ENCODE measurements around the gene FKBP4.
"Not testable (repeated sequence)": the region's sequence is repeated elsewhere in the genome, so short reads cannot be mapped to it uniquely, and the experiment has no call there.

FKBP4 gene, protein sequence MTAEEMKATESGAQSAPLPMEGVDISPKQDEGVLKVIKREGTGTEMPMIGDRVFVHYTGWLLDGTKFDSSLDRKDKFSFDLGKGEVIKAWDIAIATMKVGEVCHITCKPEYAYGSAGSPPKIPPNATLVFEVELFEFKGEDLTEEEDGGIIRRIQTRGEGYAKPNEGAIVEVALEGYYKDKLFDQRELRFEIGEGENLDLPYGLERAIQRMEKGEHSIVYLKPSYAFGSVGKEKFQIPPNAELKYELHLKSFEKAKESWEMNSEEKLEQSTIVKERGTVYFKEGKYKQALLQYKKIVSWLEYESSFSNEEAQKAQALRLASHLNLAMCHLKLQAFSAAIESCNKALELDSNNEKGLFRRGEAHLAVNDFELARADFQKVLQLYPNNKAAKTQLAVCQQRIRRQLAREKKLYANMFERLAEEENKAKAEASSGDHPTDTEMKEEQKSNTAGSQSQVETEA

GRCh38 chr12:2794736-2795289 is at the start of gene FKBP4:
FKBP4 (plus strand) TSS chr12:2794970; CDS start chr12:2795140, 170 bp downstream.
- peak; percentile 95 for DNase-seq

DNA sequence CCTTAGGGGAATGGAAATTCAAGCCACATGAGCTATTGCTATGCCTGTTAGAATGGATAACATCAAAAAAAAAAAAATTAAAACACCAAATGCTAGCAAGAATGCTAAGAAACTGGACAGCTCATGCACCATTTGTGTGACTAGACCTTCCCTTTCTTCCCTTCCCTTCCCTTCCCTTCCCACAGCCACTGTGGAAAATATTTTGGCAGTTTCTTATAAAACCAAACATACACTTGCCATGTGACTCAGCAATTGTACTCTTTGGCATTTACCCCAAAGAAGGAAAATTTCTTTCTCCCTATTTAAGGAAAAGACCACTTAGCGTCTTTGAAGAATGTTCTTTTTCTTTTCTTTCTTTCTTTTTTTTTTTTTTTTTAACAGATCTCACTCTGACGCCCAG is 49.1 kb upstream of the FKBP4 start:
- DNase-seq: no peak

- no peak for DNase-seq
Measured at GRCh38 chr12:2749580-2749979, 45.2 kb upstream of the FKBP4 start.

DNA sequence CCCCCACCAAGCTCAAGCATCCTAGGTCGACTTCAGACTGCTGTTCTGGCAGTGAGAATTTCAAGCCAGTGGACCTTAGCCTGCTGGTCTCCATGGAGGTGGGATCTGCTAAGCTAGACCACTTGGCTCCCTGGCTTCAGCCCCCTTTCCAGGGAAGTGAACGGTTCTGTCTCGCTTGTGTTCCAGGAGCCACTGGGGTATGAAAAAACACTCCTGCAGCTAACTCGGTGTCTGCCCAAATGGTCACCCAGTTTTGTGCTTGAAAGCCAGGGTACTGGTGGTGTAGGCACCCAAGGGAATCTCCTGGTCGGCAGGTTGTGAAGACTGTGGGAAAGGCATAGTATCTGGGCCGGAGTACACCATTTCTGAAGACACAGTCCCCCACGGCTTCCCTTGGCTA is 44.6 kb upstream of the FKBP4 start:
- no peak for DNase-seq

GRCh38 chr12:2751230-2751629 is 43.5 kb upstream of the FKBP4 start:
- DNase-seq: no peak

GRCh38 chr12:2751686-2752085 is 43.1 kb upstream of the FKBP4 start:
- peak; percentile 51 for DNase-seq

DNA sequence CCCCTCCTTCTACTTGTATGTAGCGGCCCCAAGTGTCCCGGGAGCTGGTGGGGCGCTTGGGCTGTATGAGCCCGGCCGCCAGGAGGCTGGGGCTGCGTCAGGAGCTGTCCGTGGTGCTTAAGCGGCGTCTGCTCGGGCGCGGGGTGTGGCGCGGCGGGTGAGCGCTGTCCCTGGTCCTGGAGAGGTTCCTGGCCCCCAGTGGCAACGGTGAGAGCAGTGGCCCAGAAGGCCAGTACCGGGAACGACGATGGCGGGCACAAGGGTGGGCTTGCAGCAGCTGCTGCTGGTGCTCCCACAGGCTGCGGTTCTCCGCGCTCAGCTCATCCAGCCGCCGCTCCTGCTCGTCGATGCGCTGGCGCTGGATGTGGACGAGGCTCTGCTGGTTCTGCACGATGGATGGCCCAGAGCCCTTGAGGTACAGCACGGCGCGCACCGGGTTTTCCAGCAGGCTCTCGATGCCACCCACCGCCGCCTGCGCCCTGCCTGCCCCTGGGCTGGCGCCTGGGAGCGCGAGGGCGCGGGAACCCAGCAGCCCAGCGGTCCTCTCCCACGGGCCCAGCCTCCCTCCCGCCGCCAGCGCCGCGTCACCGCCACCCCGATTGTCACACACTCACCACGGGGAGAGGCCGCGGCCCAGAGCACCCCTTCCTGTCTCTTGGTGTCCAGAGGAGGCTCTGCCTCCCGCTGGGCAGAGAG is 41.9 kb upstream of the FKBP4 start:
- no peak for DNase-seq

- no peak for DNase-seq
Measured at GRCh38 chr12:2753536-2753935, 41.2 kb upstream of the FKBP4 start.

DNA sequence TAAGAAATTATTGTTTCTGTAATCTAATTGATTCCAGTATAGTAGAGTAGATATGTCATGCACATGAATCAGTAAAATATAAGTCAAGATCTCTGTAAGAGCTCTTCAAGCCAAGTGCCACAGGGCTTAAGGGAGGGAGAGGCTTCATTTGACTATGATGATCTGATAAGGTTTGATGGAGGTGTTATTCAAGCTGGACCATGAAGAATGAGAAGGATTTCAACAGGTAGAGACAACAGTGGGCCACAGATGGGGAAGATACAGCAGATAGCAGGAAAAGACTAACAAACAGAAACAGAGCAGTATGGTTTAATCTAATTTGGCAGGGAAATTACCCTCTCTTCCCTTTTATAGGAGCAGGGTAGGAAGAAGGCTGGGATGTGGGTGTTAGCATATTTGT is 40.6 kb upstream of the FKBP4 start:
- DNase-seq: no peak

- DNase-seq: no peak
Measured at GRCh38 chr12:2756756-2757155, 38.0 kb upstream of the FKBP4 start.

DNA sequence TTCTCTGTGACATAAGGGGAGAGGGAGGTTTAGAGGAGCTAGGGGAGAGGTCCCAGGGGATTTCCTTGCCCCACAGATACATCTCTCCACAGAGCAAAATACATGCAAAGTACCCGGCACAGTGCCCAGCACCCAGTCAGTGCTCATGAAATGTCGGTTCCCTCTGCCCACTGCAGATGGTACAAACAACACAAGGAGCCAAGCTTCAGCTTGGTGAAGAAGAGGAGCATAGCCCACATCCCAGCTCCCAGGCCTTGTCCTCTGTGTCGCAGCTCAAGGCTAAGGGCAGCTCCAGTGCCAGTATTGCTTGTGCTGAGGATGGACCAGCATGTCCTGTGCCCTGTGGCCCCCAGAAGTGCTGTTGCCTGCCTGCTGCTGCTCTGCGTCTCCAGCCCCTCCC is 35.0 kb upstream of the FKBP4 start:
- DNase-seq: no peak

GRCh38 chr12:2764398-2764797 is 30.4 kb upstream of the FKBP4 start:
- DNase-seq: no peak

- no peak for DNase-seq
Measured at GRCh38 chr12:2765052-2765451, 29.7 kb upstream of the FKBP4 start.

GRCh38 chr12:2765608-2766007 is 29.2 kb upstream of the FKBP4 start:
- no peak for DNase-seq

DNA sequence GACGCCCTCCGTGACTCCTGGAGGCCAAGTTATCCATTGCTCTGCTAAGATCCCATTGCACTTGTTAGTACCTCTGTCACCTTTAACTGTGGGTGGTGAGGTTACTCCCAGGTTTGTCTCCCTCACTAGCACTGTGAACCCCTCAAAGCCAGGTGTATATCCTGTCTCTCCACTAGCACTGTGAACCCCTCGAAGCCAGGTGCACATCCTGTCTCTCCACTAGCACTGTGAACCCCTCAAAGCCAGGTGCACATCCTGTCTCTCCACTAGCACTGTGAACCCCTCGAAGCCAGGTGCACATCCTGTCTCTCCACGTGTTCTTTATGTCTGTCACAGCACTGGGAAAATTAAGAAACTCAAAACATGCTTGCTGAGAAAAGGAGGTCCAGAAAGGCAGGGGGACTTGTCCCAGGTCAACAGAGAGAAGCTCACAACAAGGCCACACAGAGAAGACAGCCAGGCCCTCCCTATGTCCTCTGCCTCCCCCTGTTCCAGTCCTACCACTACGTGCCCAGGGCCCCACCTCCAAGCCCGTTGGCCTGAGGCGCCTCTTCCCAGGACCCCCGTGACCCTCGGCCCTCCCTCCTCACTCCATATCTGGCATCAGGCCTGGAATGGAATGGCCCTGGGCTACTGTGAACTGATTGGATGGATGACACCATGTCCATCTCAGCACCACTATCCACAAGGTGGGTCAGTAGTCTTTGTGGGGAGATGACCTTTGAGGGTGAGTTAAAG is 26.4 kb upstream of the FKBP4 start:
- no peak for DNase-seq

DNA sequence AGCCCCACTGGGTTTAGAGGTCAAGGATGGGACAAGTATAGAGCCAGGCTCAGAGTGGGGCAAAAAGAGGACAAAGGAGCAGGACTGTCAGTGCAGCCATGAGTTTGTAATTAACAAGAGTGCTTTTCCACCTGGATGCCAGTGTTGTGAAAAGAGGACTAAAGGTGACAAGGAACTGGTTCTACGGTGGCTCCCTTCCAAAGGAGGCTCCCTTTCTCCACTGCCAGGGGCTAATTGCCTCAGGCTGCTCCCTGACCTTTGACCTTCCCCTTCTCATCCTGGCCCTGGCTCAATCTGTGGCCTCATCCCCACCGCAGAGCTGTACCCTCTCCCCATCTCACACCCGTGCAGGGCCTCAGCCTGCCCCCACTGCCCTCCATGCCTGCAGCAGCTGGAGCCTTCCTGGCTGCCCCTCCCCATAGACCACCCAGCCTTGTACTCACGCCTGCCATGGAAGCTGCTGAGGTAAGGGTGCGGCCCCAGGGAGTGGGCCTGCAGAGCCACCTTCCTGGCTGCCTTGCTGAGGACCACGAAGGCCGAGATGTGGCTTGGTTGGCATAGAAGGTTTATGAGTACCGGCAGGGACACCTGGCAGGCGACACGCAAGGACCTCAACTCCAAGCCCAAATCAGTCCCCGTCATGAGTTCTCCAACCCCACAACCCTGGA is 24.8 kb upstream of the FKBP4 start:
- DNase-seq: no peak

DNA sequence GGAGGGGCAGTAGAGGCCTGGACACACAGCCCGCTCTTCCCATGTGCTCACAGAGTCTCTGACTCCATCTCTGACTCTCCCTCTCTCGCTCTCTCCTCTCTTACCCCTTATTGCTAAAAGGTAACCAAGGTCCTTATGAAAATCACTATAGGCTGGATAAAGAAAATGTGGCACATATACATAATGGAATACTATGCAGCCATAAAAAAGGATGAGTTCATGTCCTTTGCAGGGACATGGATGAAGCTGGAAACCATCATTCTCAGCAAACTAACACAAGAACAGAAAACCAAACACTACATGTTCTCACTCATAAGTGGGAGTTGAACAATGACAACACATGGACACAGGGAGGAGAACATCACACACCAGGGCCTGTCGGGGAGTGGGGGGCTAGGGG is 24.2 kb upstream of the FKBP4 start:
- DNase-seq: not testable (repeated sequence)

- DNase-seq: no peak
Measured at GRCh38 chr12:2772370-2772769, 22.4 kb upstream of the FKBP4 start.

- no peak for DNase-seq
Measured at GRCh38 chr12:2773199-2773875, 21.4 kb upstream of the FKBP4 start.

- no peak for DNase-seq
Measured at GRCh38 chr12:2775431-2775830, 19.3 kb upstream of the FKBP4 start.

DNA sequence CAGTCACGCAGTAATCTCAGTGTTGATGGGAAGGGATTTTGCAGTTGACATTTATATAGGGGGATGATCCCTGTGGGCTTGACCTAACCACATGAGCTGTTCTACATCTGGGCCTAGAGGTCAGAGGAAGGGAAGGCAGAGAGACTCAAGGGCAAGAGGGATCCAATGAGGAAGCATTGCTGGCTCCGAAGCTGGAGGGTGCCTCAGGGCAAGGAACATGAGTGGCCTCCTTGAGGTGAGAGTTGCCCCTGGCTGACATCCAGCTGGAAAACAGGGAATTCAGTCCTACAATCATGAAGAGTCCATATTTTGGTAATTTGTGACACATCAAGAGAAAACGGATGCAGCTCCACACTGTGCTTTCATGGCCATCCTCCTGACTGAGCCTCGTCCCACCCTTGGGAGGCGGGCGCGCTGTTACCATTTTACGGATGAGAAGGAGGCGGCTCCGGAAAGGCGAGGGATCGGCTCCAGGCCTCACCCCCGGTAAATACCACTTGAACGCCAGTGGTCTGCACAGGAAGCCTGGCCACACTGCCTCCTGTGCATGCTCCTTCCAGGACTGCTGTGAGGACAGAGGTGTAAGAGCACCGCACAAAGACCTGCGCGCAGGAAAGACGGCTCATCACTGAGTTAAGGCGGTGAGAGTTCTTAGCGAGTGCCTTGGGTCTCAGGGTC is 18.5 kb upstream of the FKBP4 start:
- DNase-seq: no peak

DNA sequence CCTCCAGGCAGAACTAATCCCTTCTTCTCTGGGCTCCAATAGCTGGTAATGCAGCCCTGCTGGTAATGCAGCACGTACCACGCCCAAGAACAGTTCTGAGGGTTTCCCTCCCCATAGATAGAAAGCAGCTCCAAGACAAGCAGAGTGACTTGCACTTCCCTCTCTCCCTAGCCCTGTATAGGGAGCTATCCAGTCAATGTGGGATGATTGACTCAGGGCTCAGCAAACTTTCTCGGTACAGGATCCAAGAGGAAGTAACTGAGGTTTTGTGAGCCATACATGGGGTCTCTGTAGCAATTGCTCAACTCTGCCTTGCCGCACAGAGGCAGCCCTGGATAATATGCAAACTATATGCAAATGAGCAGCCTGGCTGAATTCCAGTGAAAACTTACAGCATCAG is 15.5 kb upstream of the FKBP4 start:
- no peak for DNase-seq

All from 8988T (cell line).